Mucosa of rectum (tissue), 2 donors: ENCODE results near the gene TMEM252.

Experiments
- H3K27ac ChIP-seq, 2 donors: one replicate each; pipeline ENCODE4 v1.7.0; 2013; ENCODE audit warnings: inconsistent platforms in 2 of 2, low read depth in 2 of 2, low read length in 2 of 2
- H3K27me3 ChIP-seq, 2 donors: one replicate each; pipeline ENCODE4 v1.7.0; 2013; ENCODE audit warnings: low read length in 2 of 2; ENCODE audit not compliant: control insufficient read depth in 2 of 2, insufficient read depth in 2 of 2
- H3K36me3 ChIP-seq, 2 donors: one replicate each; pipeline ENCODE4 v1.7.0; 2013; ENCODE audit warnings: low read length in 2 of 2; ENCODE audit not compliant: control insufficient read depth in 2 of 2, insufficient read depth in 2 of 2
- H3K4me1 ChIP-seq, 2 donors: one replicate each; pipeline ENCODE4 v1.7.0; 2013; ENCODE audit warnings: low read length in 2 of 2, mild to moderate bottlenecking in 1 of 2; ENCODE audit not compliant: control insufficient read depth in 2 of 2, insufficient read depth in 2 of 2
- H3K4me3 ChIP-seq, 2 donors: one replicate each; pipeline ENCODE4 v1.7.0; 2013; ENCODE audit warnings: low read length in 2 of 2
- H3K9ac ChIP-seq, 2 donors: one replicate each; pipeline ENCODE4 v1.7.0; 2013; ENCODE audit warnings: low read length in 2 of 2, low read depth in 1 of 2, mild to moderate bottlenecking in 1 of 2
- H3K9me3 ChIP-seq, 2 donors: one replicate each; pipeline ENCODE4 v1.7.0; 2013; ENCODE audit warnings: low read length in 2 of 2; ENCODE audit not compliant: control insufficient read depth in 2 of 2
- donor health status: healthy.
- donor health status: Normal muscosa, but diverticular disease.

The TMEM252 gene

GRCh38 chr9:68541568-68541967 lies 885 bp upstream of the TMEM252 start:
- Histone ChIP-seq H3K4me1 (peaks cover 6 to 16% of the 10 kb centered on the region in 2 donors), H3K27me3 (no peaks in the 10 kb centered on the region), H3K27ac (peak overlapping the region; percentile 2 to 35), H3K4me3 (no peak overlapping the region), H3K9me3 (no peaks in the 10 kb centered on the region), H3K9ac (no peak overlapping the region), H3K36me3 (no peaks in the 10 kb centered on the region)

GRCh38 chr9:68538200-68538599 lies 2.5 kb downstream of the TMEM252 start:
- no peak overlapping the region for H3K9ac ChIP-seq
- H3K4me1 ChIP-seq, result peaks cover 6 to 16% of the 10 kb centered on the region in 2 donors
- no peaks in the 10 kb centered on the region for H3K27me3 ChIP-seq
- H3K27ac ChIP-seq, result no peak overlapping the region
- no peaks in the 10 kb centered on the region for H3K9me3 ChIP-seq
- no peaks in the 10 kb centered on the region for H3K36me3 ChIP-seq
- H3K4me3 ChIP-seq, result no peak overlapping the region

DNA sequence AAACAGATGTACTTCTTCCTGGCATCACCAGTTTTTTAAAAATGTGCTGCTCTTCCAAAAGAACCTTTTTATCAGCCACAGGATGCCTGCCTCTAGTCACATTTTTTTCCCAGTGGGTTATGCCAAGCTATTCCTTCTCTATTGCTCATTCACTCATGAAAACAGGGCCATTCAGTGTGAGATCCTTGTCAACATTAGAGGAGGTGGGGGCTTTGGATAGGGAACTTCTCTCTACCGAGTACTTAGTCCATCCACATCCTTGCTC lies 3.1 kb downstream of the TMEM252 start:
- Histone ChIP-seq H3K27ac (no peak overlapping the region), H3K4me1 (peaks cover 6 to 16% of the 10 kb centered on the region in 2 donors), H3K9ac (no peak overlapping the region)

DNA sequence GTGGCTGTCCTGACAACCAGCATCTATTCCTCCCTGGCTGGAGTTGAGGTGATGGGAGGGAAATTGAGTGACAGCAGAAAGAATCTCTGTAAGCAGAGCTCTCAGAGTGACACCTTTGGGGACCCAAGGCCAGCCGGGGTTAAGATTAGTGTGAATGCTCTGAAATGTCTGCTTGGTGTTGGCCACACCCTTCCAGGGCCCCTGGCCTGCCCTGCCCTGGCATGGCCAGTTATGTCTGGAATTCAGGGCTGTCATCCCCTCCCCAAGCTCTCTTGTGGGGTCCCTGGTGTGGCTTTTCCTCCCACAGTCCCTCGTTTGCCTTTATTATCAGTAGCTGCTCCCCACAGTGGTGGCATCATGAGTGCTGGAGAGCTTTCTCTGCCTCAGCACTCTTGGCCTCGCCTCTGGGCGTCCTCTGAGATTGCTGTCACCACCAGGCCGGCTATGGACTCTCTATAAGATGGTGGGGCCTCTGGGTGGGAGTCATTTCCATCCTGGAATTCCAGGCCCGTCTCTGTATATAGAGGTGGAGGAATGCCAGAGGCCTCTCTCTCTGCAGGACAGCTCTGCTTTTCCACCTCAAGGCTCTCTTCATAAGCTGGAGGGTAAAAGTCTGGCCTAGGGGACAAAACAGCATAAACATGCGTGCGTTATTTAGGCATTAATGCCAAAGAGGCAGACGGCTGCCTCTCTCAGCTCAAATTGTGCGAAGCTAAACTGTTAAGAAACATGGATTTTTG lies 3.6 kb downstream of the TMEM252 start:
- H3K27ac ChIP-seq, result no peak overlapping the region
- no peak overlapping the region for H3K9ac ChIP-seq
- H3K36me3 ChIP-seq, result no peaks in the 10 kb centered on the region
- peaks cover 6 to 16% of the 10 kb centered on the region in 2 donors for H3K4me1 ChIP-seq
- H3K27me3 ChIP-seq, result no peaks in the 10 kb centered on the region
- no peaks in the 10 kb centered on the region for H3K9me3 ChIP-seq
- H3K4me3 ChIP-seq, result no peak overlapping the region

More for the DNA sequence above, 3.1 kb downstream of the TMEM252 start:
- H3K27me3 ChIP-seq, result no peaks in the 10 kb centered on the region
- no peaks in the 10 kb centered on the region for H3K9me3 ChIP-seq
- H3K36me3 ChIP-seq, result no peaks in the 10 kb centered on the region
- no peak overlapping the region for H3K4me3 ChIP-seq

DNA sequence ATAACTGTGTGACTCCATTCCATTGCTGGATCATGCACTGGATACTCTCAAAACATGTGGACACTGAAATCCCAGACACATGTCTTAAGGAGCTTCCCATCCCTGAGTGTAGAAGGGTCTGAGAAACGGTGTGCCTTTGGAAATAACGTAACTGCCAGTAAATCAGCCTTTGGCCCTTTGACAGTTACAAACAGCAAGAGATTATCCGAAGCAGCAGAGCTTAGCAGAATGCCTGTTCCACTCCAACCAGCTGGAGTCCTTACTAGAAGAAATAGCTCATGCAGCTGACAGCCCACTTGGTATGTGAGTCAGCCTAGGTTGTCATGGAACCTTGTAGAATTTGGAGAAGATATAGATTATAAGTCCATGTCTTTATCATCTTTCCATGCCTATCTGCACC lies 7.0 kb downstream of the TMEM252 start:
- Histone ChIP-seq H3K4me1 (peaks cover 0 to 8% of the 10 kb centered on the region in 2 donors), H3K36me3 (no peaks in the 10 kb centered on the region), H3K9ac (no peak overlapping the region), H3K27me3 (no peaks in the 10 kb centered on the region), H3K27ac (no peak overlapping the region), H3K4me3 (no peak overlapping the region), H3K9me3 (no peaks in the 10 kb centered on the region)

DNA sequence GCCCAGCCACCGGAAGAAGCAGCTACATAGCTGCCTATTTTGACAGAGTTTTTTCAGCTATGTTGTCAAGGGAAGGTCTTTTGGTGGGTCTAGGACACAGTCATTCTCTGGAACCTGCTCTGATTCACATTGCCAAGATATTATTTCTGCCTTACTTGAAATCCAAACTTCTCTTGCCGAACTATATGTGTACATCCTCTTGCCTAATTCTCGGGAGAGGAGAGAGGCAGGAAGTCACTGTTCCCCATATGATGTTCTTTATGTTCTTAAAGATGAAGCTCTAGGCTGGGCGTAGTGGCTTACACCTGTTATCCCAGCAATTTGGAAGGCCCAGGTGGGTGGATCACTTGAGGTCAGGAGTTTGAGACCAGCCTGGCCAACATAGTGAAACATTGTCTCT lies 8.6 kb downstream of the TMEM252 start:
- no peak overlapping the region for H3K27ac ChIP-seq
- no peaks in the 10 kb centered on the region for H3K36me3 ChIP-seq
- H3K9ac ChIP-seq, result no peak overlapping the region
- peaks cover 0 to 8% of the 10 kb centered on the region in 2 donors for H3K4me1 ChIP-seq
- H3K4me3 ChIP-seq, result no peak overlapping the region
- no peaks in the 10 kb centered on the region for H3K9me3 ChIP-seq
- no peaks in the 10 kb centered on the region for H3K27me3 ChIP-seq

- Histone ChIP-seq H3K36me3 (no peaks in the 10 kb centered on the region), H3K27me3 (no peaks in the 10 kb centered on the region), H3K27ac (peak overlapping the region; percentile 58 to 73), H3K9me3 (no peaks in the 10 kb centered on the region), H3K4me1 (peaks cover 0 to 8% of the 10 kb centered on the region in 2 donors), H3K4me3 (peak overlapping the region in 1 of 2 donors; percentile 38), H3K9ac (no peak overlapping the region)
Measured at GRCh38 chr9:68530618-68531017, 10.1 kb downstream of the TMEM252 start.

GRCh38 chr9:68523367-68523936 lies 17.2 kb downstream of the TMEM252 start:
- no peak overlapping the region for H3K9ac ChIP-seq
- H3K4me1 ChIP-seq, result peaks cover 0 to 13% of the 10 kb centered on the region in 2 donors
- H3K9me3 ChIP-seq, result no peaks in the 10 kb centered on the region
- no peak overlapping the region for H3K27ac ChIP-seq
- H3K36me3 ChIP-seq, result no peaks in the 10 kb centered on the region
- no peak overlapping the region for H3K4me3 ChIP-seq
- H3K27me3 ChIP-seq, result no peaks in the 10 kb centered on the region

DNA sequence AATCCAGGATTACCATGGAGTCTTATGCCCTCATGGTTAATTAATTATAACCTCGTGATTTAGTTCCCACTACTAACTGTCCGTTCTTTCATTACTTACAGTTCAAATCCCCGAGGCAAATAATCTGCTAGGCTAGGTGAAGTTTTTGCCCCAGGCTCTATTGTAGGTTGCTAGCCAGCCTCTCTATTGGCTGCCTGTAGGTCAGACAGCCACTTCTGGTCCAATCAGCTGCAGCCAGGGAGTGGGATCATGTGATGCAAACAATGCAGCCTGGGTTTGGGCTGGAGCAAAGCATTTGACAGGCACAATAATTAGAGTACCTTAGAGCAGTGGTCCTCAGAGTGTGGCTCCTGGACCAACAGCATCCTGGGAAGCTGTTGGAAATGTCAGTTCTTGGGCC lies 17.7 kb downstream of the TMEM252 start:
- H3K4me3 ChIP-seq, result no peak overlapping the region
- H3K27me3 ChIP-seq, result no peaks in the 10 kb centered on the region
- H3K4me1 ChIP-seq, result peaks cover 0 to 13% of the 10 kb centered on the region in 2 donors
- no peak overlapping the region for H3K27ac ChIP-seq
- H3K9ac ChIP-seq, result no peak overlapping the region
- no peaks in the 10 kb centered on the region for H3K36me3 ChIP-seq
- no peaks in the 10 kb centered on the region for H3K9me3 ChIP-seq

DNA sequence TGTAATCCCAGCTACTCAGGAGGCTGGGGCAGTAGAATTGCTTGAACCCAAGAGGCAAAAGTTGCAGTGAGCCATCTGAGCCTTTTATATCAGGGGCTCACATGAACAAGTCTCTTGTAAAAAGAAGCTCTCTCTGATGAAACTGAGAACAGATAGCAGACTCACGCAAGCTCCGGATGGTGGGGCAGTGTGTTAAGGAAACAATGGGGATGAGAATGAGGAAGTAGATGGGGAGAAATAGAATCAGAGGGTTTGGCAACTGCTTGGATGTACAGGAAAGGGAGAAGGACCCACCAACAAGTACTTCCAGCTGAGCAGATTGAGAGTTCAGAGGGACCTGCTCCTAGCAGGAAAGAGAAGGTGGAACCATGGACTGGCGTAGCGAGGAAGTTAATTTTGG lies 18.6 kb downstream of the TMEM252 start:
- Histone ChIP-seq H3K9ac (no peak overlapping the region), H3K27me3 (no peaks in the 10 kb centered on the region), H3K4me1 (peaks cover 0 to 13% of the 10 kb centered on the region in 2 donors), H3K4me3 (no peak overlapping the region), H3K36me3 (no peaks in the 10 kb centered on the region), H3K9me3 (no peaks in the 10 kb centered on the region), H3K27ac (no peak overlapping the region)
